Lung (tissue), 12 donors: ENCODE results near the gene MZF1. TPM values are rescaled to one million over a fixed set of nuclear protein-coding genes. Genes with fewer than 3 reads are reported as not detected.

Source experiments
- ATAC-seq: fragments of 200-7000 bp; cut with Tn5 transposase; one replicate; pipeline ENCODE4 v1.9.1; 2020; ENCODE audit warnings: moderate number of reproducible peaks; ENCODE audit not compliant: insufficient read depth, low FRiP score
- DNase-seq, 3 donors: peaks; one replicate each; pipeline ENCODE4 v3.0.0-alpha.2; 2013 to 2017
- H3K27ac ChIP-seq, 2 donors: one replicate each; pipeline ENCODE4 v1.5.1; 2013; ENCODE audit warnings: mild to moderate bottlenecking in 2 of 2, moderate library complexity in 2 of 2, control low read depth in 1 of 2, inconsistent platforms in 1 of 2, low read depth in 1 of 2, low read length in 1 of 2
- H3K27me3 ChIP-seq, 3 donors: one replicate each; pipeline ENCODE4 v1.5.1; 2013; ENCODE audit warnings: low read length in 2 of 3; ENCODE audit not compliant: control insufficient read depth in 3 of 3, insufficient read depth in 3 of 3
- H3K36me3 ChIP-seq, 4 donors: one replicate each; pipeline ENCODE4 v1.5.1; 2013; ENCODE audit warnings: low read length in 4 of 4, mild to moderate bottlenecking in 1 of 4, moderate library complexity in 1 of 4; ENCODE audit not compliant: control insufficient read depth in 4 of 4, insufficient read depth in 4 of 4
- H3K4me1 ChIP-seq, 5 donors: one replicate each; pipeline ENCODE4 v1.5.1; 2013; ENCODE audit warnings: low read length in 5 of 5, mild to moderate bottlenecking in 2 of 5, moderate library complexity in 1 of 5; ENCODE audit not compliant: control insufficient read depth in 5 of 5, insufficient read depth in 5 of 5
- H3K4me3 ChIP-seq: one replicate; pipeline ENCODE4 v1.5.1; 2013; ENCODE audit warnings: mild to moderate bottlenecking, control low read depth, moderate library complexity
- H3K9ac ChIP-seq, 2 donors: one replicate each; pipeline ENCODE4 v1.5.1; 2013; ENCODE audit warnings: low read length in 2 of 2, control low read depth in 1 of 2; ENCODE audit not compliant: insufficient read depth in 1 of 2
- H3K9me3 ChIP-seq, 4 donors: one replicate each; pipeline ENCODE4 v1.5.1; 2013; ENCODE audit warnings: low read length in 3 of 4, mild to moderate bottlenecking in 1 of 4, moderate library complexity in 1 of 4; ENCODE audit not compliant: control insufficient read depth in 4 of 4, insufficient read depth in 3 of 4
- WGBS, 2 donors: extraction: QIAGEN DNeasy Blood & Tissue Kit; methylation state at CpG; one replicate each; pipeline ENCODE4 v1.1.7; 2013; 5-methylcytosine and 5-hydroxymethylcytosine counted together
- polyA plus RNA-seq, 2 donors: library from polyadenylated mRNA; stranded (reverse); fragments of 200-250 nt; gene quantifications; one replicate each; pipeline ENCODE4 v1.2.1, GENCODE V29; 2013
- total RNA-seq, 2 donors: library from RNA; depleted of rRNA in 1 of 2; stranded (reverse); fragments of >200 nt in 1 of 2; gene quantifications; one replicate each; pipeline ENCODE4 v1.2.1, GENCODE V29; 2014 to 2021
- TF ChIP-seq, protein P1 (sequence below): IDR thresholded peaks from 2 replicates; pipeline ENCODE4 v1.5.1; 2012; ENCODE audit warnings: mild to moderate bottlenecking; ENCODE audit errors: control extremely low read depth, extremely low read depth
- donor health status: control.
- donor health status: control.
- donor health status: Bipolar disorder and iron deficiency.
- donor health status: healthy.
- donor health status: DM: yes; HTN: yes; CAD: no.

Gene MZF1
- total and polyA plus RNA-seq, 4 donors: 19.2 to 37.5 (median 30.1) TPM

DNA sequence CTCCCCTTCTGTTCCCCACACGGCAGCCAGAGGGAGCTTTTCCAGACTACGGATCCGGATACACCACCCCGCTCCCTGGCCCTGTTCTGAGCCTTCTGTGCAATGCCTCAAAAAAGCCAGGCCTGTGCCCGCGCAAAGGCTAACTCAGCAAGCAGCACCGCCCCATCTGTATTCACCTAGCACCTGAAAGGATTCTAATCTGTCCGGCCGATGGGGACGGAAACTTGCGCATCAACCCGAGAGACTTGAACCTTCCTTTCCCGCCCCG, 54.1 kb downstream of the MZF1 start:
- Histone ChIP-seq H3K4me1 (peaks cover 0 to 22% (median 10%) of the 10 kb centered on the region in 5 donors), H3K27ac (peak overlapping the region; percentile 91 to 94)

DNA sequence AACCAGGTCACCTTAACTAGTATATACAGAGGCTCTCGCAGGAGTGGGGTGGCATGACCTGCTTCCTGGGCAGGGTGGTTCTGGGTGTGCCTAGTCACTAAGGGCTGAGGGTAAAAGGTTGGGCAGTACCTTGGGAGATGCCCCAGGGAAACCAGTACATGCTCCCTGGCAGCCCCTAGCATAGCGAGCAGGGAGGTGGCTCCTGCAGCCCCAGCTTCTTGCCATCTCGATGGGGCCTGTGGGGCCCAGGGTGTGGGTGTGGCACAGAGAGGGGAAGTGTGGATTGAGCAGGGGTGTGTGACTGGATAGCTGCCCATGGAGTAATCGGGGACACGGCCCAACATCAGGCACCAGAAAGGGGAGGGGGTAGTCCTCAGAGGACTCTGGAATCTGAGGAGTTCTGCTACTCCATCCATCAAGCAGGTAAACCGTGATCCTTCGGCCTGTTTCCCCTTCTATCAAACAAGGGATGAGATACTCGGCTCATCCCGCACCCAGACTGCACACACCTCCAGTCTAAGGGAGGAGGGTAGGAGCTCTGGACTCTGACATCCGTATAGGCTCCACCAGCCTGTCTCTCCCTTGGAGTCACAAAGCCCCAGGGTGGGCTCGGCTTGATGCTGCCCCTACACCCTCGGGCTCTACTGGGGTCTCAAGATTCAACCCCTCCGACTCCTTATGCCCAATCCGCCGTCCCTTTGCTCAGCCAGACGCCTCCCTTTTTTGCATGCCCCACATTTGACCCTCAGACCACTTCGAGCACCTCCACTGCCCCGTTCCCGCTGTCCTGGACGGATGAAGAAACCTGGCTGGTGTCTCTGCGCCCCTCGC, 54.7 kb downstream of the MZF1 start:
- no peak for DNase-seq
- peaks cover 0 to 16% (median 8%) of the 10 kb centered on the region in 4 donors for H3K36me3 ChIP-seq
- TF ChIP-seq, protein P1, sequence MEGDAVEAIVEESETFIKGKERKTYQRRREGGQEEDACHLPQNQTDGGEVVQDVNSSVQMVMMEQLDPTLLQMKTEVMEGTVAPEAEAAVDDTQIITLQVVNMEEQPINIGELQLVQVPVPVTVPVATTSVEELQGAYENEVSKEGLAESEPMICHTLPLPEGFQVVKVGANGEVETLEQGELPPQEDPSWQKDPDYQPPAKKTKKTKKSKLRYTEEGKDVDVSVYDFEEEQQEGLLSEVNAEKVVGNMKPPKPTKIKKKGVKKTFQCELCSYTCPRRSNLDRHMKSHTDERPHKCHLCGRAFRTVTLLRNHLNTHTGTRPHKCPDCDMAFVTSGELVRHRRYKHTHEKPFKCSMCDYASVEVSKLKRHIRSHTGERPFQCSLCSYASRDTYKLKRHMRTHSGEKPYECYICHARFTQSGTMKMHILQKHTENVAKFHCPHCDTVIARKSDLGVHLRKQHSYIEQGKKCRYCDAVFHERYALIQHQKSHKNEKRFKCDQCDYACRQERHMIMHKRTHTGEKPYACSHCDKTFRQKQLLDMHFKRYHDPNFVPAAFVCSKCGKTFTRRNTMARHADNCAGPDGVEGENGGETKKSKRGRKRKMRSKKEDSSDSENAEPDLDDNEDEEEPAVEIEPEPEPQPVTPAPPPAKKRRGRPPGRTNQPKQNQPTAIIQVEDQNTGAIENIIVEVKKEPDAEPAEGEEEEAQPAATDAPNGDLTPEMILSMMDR: no peak
- H3K4me1 ChIP-seq: peaks cover 0 to 26% (median 10%) of the 10 kb centered on the region in 5 donors
- H3K27me3 ChIP-seq: no peaks in the 10 kb centered on the region
- H3K27ac ChIP-seq: peak overlapping the region; percentile 91 to 94
- H3K9ac ChIP-seq: peak overlapping the region; percentile 82 to 87
- H3K4me3 ChIP-seq: peak overlapping the region; percentile 65
- H3K9me3 ChIP-seq: no peaks in the 10 kb centered on the region
- 6 to 9% methylated on average over 21 to 22 of the region's 22 CpGs for WGBS, 2 donors
- ATAC-seq: no peak

More for the DNA sequence above, 54.1 kb downstream of the MZF1 start:
- Histone ChIP-seq H3K4me3 (peak overlapping the region; percentile 65), H3K9me3 (no peaks in the 10 kb centered on the region), H3K36me3 (peaks cover 0 to 16% (median 8%) of the 10 kb centered on the region in 4 donors), H3K27me3 (no peaks in the 10 kb centered on the region), H3K9ac (peak overlapping the region; percentile 82 to 87)
- DNase-seq (peak; percentile 79 to 86 (median 85)), ATAC-seq (peak; percentile 31)
- TF ChIP-seq, protein P1: peak; percentile 18
- 0% methylated on average over 14 of the region's 14 CpGs for WGBS, 2 donors

DNA sequence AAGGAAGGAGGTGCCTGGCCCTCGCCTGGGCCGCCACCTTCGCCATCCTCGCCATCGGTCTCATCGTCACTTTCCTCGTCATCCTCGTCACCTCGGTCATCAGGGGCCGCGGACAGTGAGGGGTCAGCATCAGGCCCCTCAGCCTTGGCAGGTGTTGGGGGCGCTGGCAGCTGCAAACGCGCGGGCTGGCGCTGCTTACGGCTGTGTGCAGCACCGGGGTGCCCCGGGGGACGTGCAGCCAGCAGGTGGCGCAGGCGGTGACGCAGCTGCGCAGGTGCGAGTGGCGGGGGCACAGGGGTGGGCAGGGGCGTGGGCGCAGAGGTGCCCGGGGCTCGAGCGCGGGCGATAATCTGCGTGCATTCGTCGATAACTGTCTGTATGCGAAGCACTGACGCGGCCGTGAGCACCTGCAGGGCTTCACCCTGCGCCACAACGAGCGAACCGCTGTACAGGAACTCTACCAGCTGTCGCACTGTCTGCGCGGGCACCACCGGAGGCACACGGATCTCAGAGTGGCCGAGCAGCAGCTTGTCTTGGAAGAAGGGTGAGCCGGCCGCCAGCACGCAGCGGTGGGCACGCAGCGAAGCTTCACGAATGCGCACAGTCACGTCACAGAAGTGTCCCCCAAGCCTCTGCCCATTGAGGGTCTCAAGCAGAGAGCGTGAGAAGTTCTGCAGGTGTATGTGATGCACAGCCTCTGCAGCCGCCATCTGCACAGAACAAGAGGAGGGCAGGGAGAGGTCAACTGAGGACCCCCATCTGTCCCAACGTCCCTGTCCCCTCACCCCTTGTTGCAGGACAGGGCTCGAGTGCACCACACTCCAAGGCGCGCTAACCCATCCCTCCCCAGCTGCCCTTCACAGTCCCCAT, 55.9 kb downstream of the MZF1 start:
- TF ChIP-seq, protein P1: no peak
- no peak for DNase-seq
- 94% methylated on average over 59 to 65 of the region's 65 CpGs for WGBS, 2 donors
- no peaks in the 10 kb centered on the region for H3K27me3 ChIP-seq
- peaks cover 0 to 26% (median 10%) of the 10 kb centered on the region in 5 donors for H3K4me1 ChIP-seq
- no peak overlapping the region for H3K27ac ChIP-seq
- H3K9me3 ChIP-seq: no peaks in the 10 kb centered on the region
- peaks cover 0 to 16% (median 8%) of the 10 kb centered on the region in 4 donors for H3K36me3 ChIP-seq
- no peak overlapping the region for H3K4me3 ChIP-seq
- ATAC-seq: no peak
- no peak overlapping the region for H3K9ac ChIP-seq
